PFSK-1 (cell line): ENCODE data around the gene CELF1.

Experiments used
- SIN3A ChIP-seq: IDR thresholded peaks from 2 replicates; pipeline ENCODE4 v1.6.1; 2012; ENCODE audit warnings: mild to moderate bottlenecking, low read length, moderate library complexity, borderline replicate concordance; ENCODE audit not compliant: insufficient read depth
- TAF1 ChIP-seq: IDR thresholded peaks from 2 replicates; pipeline ENCODE4 v1.6.1; 2012; ENCODE audit warnings: low read length, control low read depth, borderline replicate concordance; ENCODE audit not compliant: insufficient read depth

GRCh38 chr11:47595967-47596366 is 43.0 kb upstream of the CELF1 start:
- TF ChIP-seq SIN3A (no peak), TAF1 (no peak)
